Measurements from ENCODE around the gene KIF6.

Gene KIF6

DNA sequence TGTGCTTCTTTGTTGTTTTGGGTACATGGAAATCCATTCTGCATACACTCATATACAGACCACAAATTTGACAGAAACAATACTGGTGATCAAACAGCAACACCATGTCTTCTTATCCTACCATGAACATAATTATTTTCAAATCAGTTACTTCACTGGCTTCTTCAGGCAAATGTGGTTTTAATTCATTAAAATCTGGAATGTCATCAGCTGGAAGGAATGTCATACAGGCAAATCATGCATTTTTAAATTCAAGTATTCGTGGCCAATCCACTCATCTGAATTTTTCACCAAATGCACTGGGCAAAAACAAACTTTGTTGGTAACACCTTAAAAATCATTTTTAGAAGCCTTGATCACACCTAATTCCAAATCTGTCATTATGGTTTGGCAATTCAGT is 59.3 kb downstream of the KIF6 start:
- no peak overlapping the region for H3K4me3 ChIP-seq (ENCODE audit: low read depth in 1 of 2, low read length in 2 of 2)
- H3K4me2 ChIP-seq (ENCODE audit: insufficient read depth, low read length) = no peak overlapping the region
- H3K9me3 ChIP-seq (ENCODE audit: insufficient read depth, low read length, severe bottlenecking) = no peaks in the 10 kb centered on the region
- H3K9ac ChIP-seq (ENCODE audit: low read depth, low read length) = no peak overlapping the region
- H3K79me2 ChIP-seq (ENCODE audit: insufficient read depth, low read length) = no peaks in the 10 kb centered on the region
- H3K4me1 ChIP-seq (ENCODE audit: insufficient read depth, low read length) = no peaks in the 10 kb centered on the region
- TF ChIP-seq EZH2 (IDR thresholded peaks at IDR 0.05; ENCODE audit: borderline replicate concordance, low read depth, low read length, severe bottlenecking) (no peak), CTCF (IDR thresholded peaks at IDR 0.05; ENCODE audit: borderline replicate concordance, extremely low read depth, low read length, poor library complexity, severe bottlenecking) (no peak)
- no peak for ATAC-seq (ENCODE audit: insufficient read depth, low read depth)
- H4K20me1 ChIP-seq (ENCODE audit: insufficient read depth, low read length) = no peaks in the 10 kb centered on the region
- H3K27ac ChIP-seq (ENCODE audit: low read length) = no peak overlapping the region
- H3K27me3 ChIP-seq (ENCODE audit: insufficient read depth, low read length, poor library complexity) = no peaks in the 10 kb centered on the region
- H2AFZ ChIP-seq (ENCODE audit: low read depth, low read length) = no peak overlapping the region
- DNase-seq = no peak
- H3K36me3 ChIP-seq (ENCODE audit: insufficient read depth, low read length) = no peaks in the 10 kb centered on the region

- no peak for DNase-seq
- H3K9me3 ChIP-seq (ENCODE audit: insufficient read depth, low read length, severe bottlenecking) = no peaks in the 10 kb centered on the region
- H3K4me1 ChIP-seq (ENCODE audit: insufficient read depth, low read length) = no peaks in the 10 kb centered on the region
- no peak overlapping the region for H3K4me3 ChIP-seq (ENCODE audit: low read depth in 1 of 2, low read length in 2 of 2)
- no peaks in the 10 kb centered on the region for H3K79me2 ChIP-seq (ENCODE audit: insufficient read depth, low read length)
- no peak overlapping the region for H2AFZ ChIP-seq (ENCODE audit: low read depth, low read length)
- no peaks in the 10 kb centered on the region for H3K27me3 ChIP-seq (ENCODE audit: insufficient read depth, low read length, poor library complexity)
- TF ChIP-seq CTCF (IDR thresholded peaks at IDR 0.05; ENCODE audit: borderline replicate concordance, extremely low read depth, low read length, poor library complexity, severe bottlenecking) (peak; percentile 5), EZH2 (IDR thresholded peaks at IDR 0.05; ENCODE audit: borderline replicate concordance, low read depth, low read length, severe bottlenecking) (no peak)
- H3K36me3 ChIP-seq (ENCODE audit: insufficient read depth, low read length) = no peaks in the 10 kb centered on the region
- ATAC-seq (ENCODE audit: insufficient read depth, low read depth) = no peak
- H3K4me2 ChIP-seq (ENCODE audit: insufficient read depth, low read length) = no peak overlapping the region
- no peaks in the 10 kb centered on the region for H4K20me1 ChIP-seq (ENCODE audit: insufficient read depth, low read length)
- H3K27ac ChIP-seq (ENCODE audit: low read length) = no peak overlapping the region
- H3K9ac ChIP-seq (ENCODE audit: low read depth, low read length) = no peak overlapping the region
Measured at GRCh38 chr6:39664173-39664572, 61.0 kb downstream of the KIF6 start.

GRCh38 chr6:39657355-39658135 is 67.7 kb downstream of the KIF6 start:
- no peak for TF ChIP-seq EZH2 (IDR thresholded peaks at IDR 0.05; ENCODE audit: borderline replicate concordance, low read depth, low read length, severe bottlenecking)
- no peak for TF ChIP-seq CTCF (IDR thresholded peaks at IDR 0.05; ENCODE audit: borderline replicate concordance, extremely low read depth, low read length, poor library complexity, severe bottlenecking)
- Histone ChIP-seq H3K4me2 (ENCODE audit: insufficient read depth, low read length) (no peak overlapping the region), H3K79me2 (ENCODE audit: insufficient read depth, low read length) (no peaks in the 10 kb centered on the region), H3K36me3 (ENCODE audit: insufficient read depth, low read length) (no peaks in the 10 kb centered on the region), H3K4me1 (ENCODE audit: insufficient read depth, low read length) (no peaks in the 10 kb centered on the region), H3K27ac (ENCODE audit: low read length) (no peak overlapping the region), H3K9me3 (ENCODE audit: insufficient read depth, low read length, severe bottlenecking) (no peaks in the 10 kb centered on the region), H3K27me3 (ENCODE audit: insufficient read depth, low read length, poor library complexity) (no peaks in the 10 kb centered on the region), H4K20me1 (ENCODE audit: insufficient read depth, low read length) (no peaks in the 10 kb centered on the region), H3K9ac (ENCODE audit: low read depth, low read length) (no peak overlapping the region), H2AFZ (ENCODE audit: low read depth, low read length) (no peak overlapping the region), H3K4me3 (ENCODE audit: low read depth in 1 of 2, low read length in 2 of 2) (no peak overlapping the region)
- DNase-seq = no peak
- ATAC-seq (ENCODE audit: insufficient read depth, low read depth) = no peak
